ENCODE measurements around the gene CD163L1.

Gene CD163L1

DNA sequence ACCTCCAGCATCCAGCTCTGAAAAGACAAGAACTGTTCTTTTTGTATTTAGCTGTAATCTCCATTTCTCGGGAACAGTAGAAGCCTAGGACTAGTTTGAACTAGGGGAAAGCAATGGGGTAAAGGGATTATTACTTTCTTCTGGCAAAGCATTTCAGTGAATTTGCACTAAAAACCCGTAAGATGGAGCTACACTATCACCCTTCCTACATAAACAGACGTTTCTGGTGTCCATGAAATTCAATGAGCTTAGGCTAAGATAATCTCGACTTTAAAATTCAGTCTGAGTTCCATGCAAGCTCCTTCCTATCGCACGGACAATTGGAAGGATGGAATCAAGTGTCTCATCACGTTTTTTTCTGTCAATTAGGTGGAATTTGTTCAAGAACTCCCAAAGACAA is 116.0 kb downstream of the CD163L1 start:
- TF ChIP-seq, protein P1, sequence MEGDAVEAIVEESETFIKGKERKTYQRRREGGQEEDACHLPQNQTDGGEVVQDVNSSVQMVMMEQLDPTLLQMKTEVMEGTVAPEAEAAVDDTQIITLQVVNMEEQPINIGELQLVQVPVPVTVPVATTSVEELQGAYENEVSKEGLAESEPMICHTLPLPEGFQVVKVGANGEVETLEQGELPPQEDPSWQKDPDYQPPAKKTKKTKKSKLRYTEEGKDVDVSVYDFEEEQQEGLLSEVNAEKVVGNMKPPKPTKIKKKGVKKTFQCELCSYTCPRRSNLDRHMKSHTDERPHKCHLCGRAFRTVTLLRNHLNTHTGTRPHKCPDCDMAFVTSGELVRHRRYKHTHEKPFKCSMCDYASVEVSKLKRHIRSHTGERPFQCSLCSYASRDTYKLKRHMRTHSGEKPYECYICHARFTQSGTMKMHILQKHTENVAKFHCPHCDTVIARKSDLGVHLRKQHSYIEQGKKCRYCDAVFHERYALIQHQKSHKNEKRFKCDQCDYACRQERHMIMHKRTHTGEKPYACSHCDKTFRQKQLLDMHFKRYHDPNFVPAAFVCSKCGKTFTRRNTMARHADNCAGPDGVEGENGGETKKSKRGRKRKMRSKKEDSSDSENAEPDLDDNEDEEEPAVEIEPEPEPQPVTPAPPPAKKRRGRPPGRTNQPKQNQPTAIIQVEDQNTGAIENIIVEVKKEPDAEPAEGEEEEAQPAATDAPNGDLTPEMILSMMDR (IDR thresholded peaks at IDR 0.05) = no peak
- TF ChIP-seq ZFX (IDR thresholded peaks at IDR 0.05; ENCODE audit: borderline replicate concordance) = no peak
- H3K27ac ChIP-seq = no peak overlapping the region

DNA sequence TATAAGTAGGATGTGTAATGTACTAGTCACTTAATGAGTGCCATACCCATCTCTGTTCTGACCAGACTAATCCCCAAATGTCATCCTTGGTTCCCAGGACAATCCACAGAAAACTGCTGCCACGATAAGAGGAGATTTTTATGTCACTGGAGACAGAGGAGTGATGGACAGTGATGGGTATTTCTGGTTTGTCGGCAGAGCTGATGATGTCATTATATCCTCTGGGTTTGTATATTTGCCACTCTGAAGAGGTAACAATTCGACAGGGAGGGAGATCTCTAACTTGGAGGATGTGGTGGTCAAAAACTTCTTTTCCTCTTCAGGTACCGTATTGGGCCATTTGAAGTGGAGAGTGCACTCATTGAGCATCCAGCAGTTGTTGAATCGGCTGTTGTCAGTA is 119.8 kb downstream of the CD163L1 start:
- TF ChIP-seq, protein P1 (IDR thresholded peaks at IDR 0.05) = no peak
- no peak for TF ChIP-seq ZFX (IDR thresholded peaks at IDR 0.05; ENCODE audit: borderline replicate concordance)
- H3K27ac ChIP-seq = no peak overlapping the region

- H3K27ac ChIP-seq = no peak overlapping the region
- TF ChIP-seq, protein P1 (IDR thresholded peaks at IDR 0.05) = no peak
- TF ChIP-seq ZFX (IDR thresholded peaks at IDR 0.05; ENCODE audit: borderline replicate concordance) = no peak
Observed at GRCh38 chr12:7322599-7322998, 121.4 kb downstream of the CD163L1 start.

DNA sequence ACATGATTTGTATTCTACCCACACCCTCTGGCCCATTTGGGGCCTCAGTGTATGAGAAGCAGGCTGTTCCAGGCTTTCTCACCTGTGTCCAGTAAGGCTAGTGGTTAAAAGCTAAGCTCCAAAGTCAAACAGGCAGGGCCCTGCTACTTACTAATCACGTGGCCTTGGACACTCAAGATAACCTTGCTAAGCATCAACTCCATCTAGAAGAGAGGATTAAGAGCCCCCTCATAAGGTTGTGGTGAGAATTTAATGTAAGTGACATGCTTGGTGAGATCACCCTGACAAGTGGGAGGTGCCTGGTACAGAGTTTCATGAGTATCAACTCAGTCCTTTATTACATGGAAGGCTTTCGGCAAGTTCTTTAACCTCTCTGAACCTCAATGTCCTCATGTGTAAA is 122.3 kb downstream of the CD163L1 start:
- TF ChIP-seq, protein P1 (IDR thresholded peaks at IDR 0.05) = no peak
- no peak for TF ChIP-seq ZFX (IDR thresholded peaks at IDR 0.05; ENCODE audit: borderline replicate concordance)
- no peak overlapping the region for H3K27ac ChIP-seq

GRCh38 chr12:7319930-7320329 is 124.0 kb downstream of the CD163L1 start:
- TF ChIP-seq, protein P1 (IDR thresholded peaks at IDR 0.05) = 0 out of 2 replicates have a peak, but pooled peaks have one; percentile 7
- no peak for TF ChIP-seq ZFX (IDR thresholded peaks at IDR 0.05; ENCODE audit: borderline replicate concordance)
- H3K27ac ChIP-seq = no peak overlapping the region

DNA sequence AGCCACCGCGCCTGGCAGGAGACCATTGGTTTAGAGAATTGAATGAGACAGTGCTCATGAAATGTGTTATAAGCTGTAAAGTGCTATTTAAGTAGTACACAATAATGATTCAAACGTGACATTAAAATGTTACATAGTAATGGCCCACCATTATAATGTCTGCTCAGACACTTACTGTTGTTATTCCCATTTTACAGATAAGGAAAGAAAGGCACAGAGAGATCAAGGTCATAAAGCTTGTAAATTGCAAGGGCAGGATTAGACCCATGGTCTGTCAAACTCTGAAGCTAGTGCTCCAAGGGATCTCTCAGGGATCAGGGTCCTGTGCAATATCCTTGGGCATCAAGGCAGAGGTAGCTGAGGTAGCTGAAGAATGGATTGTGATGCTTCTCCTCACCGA is 133.9 kb downstream of the CD163L1 start:
- no peak for TF ChIP-seq ZFX (IDR thresholded peaks at IDR 0.05; ENCODE audit: borderline replicate concordance)
- TF ChIP-seq, protein P1 (IDR thresholded peaks at IDR 0.05) = no peak
- no peak overlapping the region for H3K27ac ChIP-seq

Data from 22Rv1 (cell line).